ENCODE results near the gene TMEM8B.

Gene TMEM8B

DNA sequence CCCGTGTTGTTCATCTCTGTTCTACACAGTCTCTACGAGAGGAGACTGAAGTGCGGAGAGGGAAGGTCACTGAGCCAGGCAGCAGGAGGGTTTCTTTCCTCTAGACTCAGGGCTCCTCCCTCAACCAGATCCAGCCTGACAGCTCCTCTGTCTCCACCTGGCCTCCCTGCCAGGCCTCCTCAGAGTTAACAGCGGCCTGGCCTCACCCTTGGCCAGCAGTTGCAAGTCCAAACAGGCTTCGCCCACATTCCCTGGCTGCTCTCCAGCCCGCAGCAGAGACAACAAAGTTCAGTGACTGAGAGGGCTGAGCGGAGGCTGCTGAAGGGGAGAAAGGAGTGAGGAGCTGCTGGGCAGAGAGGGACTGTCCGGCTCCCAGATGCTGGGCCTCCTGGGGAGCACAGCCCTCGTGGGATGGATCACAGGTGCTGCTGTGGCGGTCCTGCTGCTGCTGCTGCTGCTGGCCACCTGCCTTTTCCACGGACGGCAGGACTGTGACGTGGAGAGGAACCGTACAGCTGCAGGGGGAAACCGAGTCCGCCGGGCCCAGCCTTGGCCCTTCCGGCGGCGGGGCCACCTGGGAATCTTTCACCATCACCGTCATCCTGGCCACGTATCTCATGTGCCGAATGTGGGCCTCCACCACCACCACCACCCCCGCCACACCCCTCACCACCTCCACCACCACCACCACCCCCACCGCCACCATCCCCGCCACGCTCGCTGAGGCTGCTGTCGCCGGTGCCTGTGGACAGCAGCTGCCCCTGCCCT, 77.1 kb downstream of the TMEM8B start, which contains the start of gene HRCT1:
HRCT1 (plus strand) TSS at position 291 of the 768 bp plus-strand sequence; CDS start at position 377, 86 bp downstream.
- no peak within 1 kb of the TSS for H2AFZ ChIP-seq (ENCODE audit: low read length)
- no peak within 1 kb of the TSS for H3K9ac ChIP-seq (ENCODE audit: low read length)
- DNase-seq: no peak

DNA sequence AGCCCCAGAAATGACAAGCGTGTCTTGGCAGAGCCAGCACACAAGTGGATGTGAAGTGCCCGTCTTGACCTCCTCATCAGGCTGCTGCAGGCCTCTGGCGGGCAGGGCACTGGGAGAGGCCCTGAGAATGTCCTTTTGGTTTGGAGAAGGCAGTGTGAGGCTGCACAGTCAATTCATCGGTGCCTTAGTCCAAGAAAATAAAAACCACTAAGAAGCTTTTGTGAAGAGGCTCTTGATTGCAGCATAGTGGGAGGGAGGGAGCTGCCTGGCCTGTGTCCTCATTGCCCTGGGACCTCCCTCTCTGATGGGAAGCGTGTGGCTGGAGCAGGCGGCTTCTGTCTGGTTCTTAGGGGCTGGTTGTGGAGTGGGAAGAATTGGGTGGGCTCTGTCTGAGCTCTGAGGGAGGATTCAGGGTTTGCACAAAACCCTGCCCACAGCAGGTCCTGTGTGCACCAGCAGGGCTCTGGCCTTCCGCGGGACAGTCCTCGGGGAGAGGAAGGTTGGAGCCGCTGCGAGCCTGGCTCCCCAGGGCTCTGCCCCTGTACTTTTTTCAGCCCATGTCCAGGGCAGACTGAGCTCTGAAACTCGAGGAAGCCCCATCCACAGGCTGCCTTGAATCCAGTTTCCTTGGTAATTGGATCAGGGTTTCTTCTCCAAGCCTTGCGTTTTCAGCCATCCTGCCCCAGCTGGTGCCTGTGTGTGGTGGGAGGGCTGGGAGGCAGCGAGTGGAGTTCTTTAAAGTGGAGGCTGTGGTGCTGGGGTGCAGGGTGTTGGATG, 78.1 kb downstream of the TMEM8B start:
- no peaks in the 10 kb centered on the region for H3K9me2 ChIP-seq (replicated peaks; ENCODE audit: insufficient read depth, low read length)
- no peaks in the 10 kb centered on the region for H4K20me1 ChIP-seq (ENCODE audit: insufficient read depth, low read length)
- no peak overlapping the region for H3K27ac ChIP-seq (ENCODE audit: low read length)
- no peak overlapping the region for H3K4me2 ChIP-seq (ENCODE audit: low read depth, low read length)
- H3K9me3 ChIP-seq (replicated peaks; ENCODE audit: insufficient read depth, low read length): no peaks in the 10 kb centered on the region
- peaks cover 15% of the 10 kb centered on the region for H3F3A ChIP-seq (ENCODE audit: insufficient read depth, low read length)
- H3K4me3 ChIP-seq (ENCODE audit: low read length): no peak overlapping the region
- H3K79me2 ChIP-seq (ENCODE audit: low read length): no peaks in the 10 kb centered on the region
- no peak overlapping the region for H2AFZ ChIP-seq (ENCODE audit: low read length)
- H3K27me3 ChIP-seq (replicated peaks; ENCODE audit: insufficient read depth, low read length): no peaks in the 10 kb centered on the region
- peaks cover 29% of the 10 kb centered on the region for H3K4me1 ChIP-seq (ENCODE audit: low read length)
- no peak for DNase-seq
- no peak for TF ChIP-seq EZH2 (optimal IDR thresholded peaks at IDR 0.05; ENCODE audit: low read depth, low read length)
- TF ChIP-seq CTCF (IDR thresholded peaks at IDR 0.05; ENCODE audit: low read length): no peak
- no peak for TF ChIP-seq EZH2phosphoT487 (IDR thresholded peaks at IDR 0.05; ENCODE audit: low read length)
- no peaks in the 10 kb centered on the region for H3K36me3 ChIP-seq (replicated peaks; ENCODE audit: insufficient read depth, low read length)
- H3K9ac ChIP-seq (ENCODE audit: low read length): no peak overlapping the region

More for the DNA sequence above, 77.1 kb downstream of the TMEM8B start, which contains the start of gene HRCT1:
- H3K9me3 ChIP-seq (replicated peaks; ENCODE audit: insufficient read depth, low read length): no peaks in the 10 kb centered on the region
- no peak for TF ChIP-seq EZH2phosphoT487 (IDR thresholded peaks at IDR 0.05; ENCODE audit: low read length)
- no peak for TF ChIP-seq CTCF (IDR thresholded peaks at IDR 0.05; ENCODE audit: low read length)
- TF ChIP-seq EZH2 (optimal IDR thresholded peaks at IDR 0.05; ENCODE audit: low read depth, low read length): no peak
- H3K4me3 ChIP-seq (ENCODE audit: low read length): no peak within 1 kb of the TSS
- H3F3A ChIP-seq (ENCODE audit: insufficient read depth, low read length): peaks cover 8% of the 10 kb centered on the region
- H3K4me1 ChIP-seq (ENCODE audit: low read length): peaks cover 21% of the 10 kb centered on the region
- H3K27ac ChIP-seq (ENCODE audit: low read length): no peak within 1 kb of the TSS
- H3K4me2 ChIP-seq (ENCODE audit: low read depth, low read length): no peak within 1 kb of the TSS
- H4K20me1 ChIP-seq (ENCODE audit: insufficient read depth, low read length): no peaks in the 10 kb centered on the region
- no peaks in the 10 kb centered on the region for H3K9me2 ChIP-seq (replicated peaks; ENCODE audit: insufficient read depth, low read length)
- H3K79me2 ChIP-seq (ENCODE audit: low read length): no peaks in the 10 kb centered on the region
- H3K36me3 ChIP-seq (replicated peaks; ENCODE audit: insufficient read depth, low read length): no peaks in the 10 kb centered on the region
- H3K27me3 ChIP-seq (replicated peaks; ENCODE audit: insufficient read depth, low read length): no peaks in the 10 kb centered on the region

- Histone ChIP-seq H3K4me1 (ENCODE audit: low read length) (peaks cover 25% of the 10 kb centered on the region), H3F3A (ENCODE audit: insufficient read depth, low read length) (peaks cover 15% of the 10 kb centered on the region), H3K27ac (ENCODE audit: low read length) (no peak overlapping the region), H3K9ac (ENCODE audit: low read length) (no peak overlapping the region), H4K20me1 (ENCODE audit: insufficient read depth, low read length) (no peaks in the 10 kb centered on the region), H2AFZ (ENCODE audit: low read length) (no peak overlapping the region), H3K4me3 (ENCODE audit: low read length) (no peak overlapping the region), H3K9me2 (replicated peaks; ENCODE audit: insufficient read depth, low read length) (no peaks in the 10 kb centered on the region), H3K36me3 (replicated peaks; ENCODE audit: insufficient read depth, low read length) (no peaks in the 10 kb centered on the region), H3K4me2 (ENCODE audit: low read depth, low read length) (no peak overlapping the region), H3K79me2 (ENCODE audit: low read length) (no peaks in the 10 kb centered on the region), H3K9me3 (replicated peaks; ENCODE audit: insufficient read depth, low read length) (no peaks in the 10 kb centered on the region), H3K27me3 (replicated peaks; ENCODE audit: insufficient read depth, low read length) (no peaks in the 10 kb centered on the region)
- no peak for TF ChIP-seq CTCF (IDR thresholded peaks at IDR 0.05; ENCODE audit: low read length)
- TF ChIP-seq EZH2phosphoT487 (IDR thresholded peaks at IDR 0.05; ENCODE audit: low read length): no peak
- DNase-seq: no peak
Observed at GRCh38 chr9:35907711-35908503, 78.9 kb downstream of the TMEM8B start.
